Activated CD4-positive, alpha-beta T cell treated with anti-CD3 and anti-CD28 coated beads, Interleukin-2, Interleukin-4, amounts not matched to agents 100 ng/mL and 50 ng/mL, durations not matched to agents 16 hours and 8 hours (primary cell): ENCODE measurements around the gene ATP5F1A.
"Not testable (repeated sequence)": the region's sequence is repeated elsewhere in the genome, so short reads cannot be mapped to it uniquely, and the experiment has no call there.

ENCODE experiments used
- DNase-seq: peaks from one replicate; pipeline ENCODE4 v3.0.0-alpha.2; 2020; ENCODE audit warnings: low spot score

The ATP5F1A gene

DNA sequence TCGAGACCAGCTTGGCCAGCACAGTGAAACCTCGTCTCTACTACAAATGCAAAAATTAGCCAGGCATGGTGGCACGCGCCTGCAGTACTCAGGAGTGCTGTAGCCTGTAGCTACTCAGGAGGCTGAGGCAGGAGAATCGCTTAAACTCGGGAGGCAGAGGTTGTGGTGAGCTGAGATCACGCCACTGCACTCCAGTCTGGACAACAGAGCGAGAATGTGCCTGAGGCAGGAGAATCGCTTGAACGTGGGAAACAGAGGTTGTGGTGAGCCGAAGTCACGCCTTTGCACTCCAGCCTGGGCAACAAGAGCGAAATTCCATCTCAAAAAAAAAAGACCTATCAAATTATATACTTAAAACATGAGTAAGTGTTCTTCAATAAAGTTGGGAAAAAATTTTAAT is 50.7 kb downstream of the ATP5F1A start:
- DNase-seq = not testable (repeated sequence)

DNA sequence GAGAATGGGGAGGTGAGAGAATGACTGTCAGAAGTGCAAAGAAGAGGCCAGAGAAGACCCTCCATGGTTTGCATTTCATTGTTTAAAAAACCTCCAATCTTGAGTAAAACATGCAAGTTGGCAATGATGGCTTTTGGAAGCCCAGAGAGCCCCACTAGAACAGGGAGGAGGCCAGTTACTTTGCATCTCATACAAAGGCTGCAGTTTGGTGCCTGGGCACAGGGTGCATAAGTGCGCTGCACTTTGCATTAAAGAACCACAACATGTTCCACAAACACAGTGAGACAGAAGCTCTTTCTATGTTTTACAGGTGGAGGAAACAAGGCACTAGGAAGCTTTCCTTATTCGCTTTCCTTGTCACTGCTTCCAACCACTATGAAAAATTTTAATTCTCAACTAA is 51.4 kb downstream of the ATP5F1A start:
- no peak for DNase-seq

DNA sequence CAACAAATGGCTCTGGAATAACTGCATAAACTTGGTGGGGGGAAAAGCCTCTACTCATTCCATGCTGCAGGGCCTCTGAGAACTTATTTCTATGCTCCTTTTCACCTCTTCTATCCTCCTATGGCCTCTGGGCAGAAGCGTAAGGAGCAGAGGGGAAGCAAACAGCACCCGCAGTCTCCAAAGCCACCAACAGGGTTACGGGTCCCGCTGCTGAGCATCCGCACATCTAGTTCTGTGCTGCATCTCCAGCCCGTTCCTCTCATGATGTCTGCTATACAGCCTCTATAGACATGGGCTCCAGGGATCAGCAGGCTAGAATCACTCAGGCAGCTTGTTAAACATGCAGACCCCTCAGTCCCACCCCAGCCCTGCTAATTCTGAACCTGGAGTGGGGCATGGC is 52.0 kb downstream of the ATP5F1A start:
- no peak for DNase-seq

DNA sequence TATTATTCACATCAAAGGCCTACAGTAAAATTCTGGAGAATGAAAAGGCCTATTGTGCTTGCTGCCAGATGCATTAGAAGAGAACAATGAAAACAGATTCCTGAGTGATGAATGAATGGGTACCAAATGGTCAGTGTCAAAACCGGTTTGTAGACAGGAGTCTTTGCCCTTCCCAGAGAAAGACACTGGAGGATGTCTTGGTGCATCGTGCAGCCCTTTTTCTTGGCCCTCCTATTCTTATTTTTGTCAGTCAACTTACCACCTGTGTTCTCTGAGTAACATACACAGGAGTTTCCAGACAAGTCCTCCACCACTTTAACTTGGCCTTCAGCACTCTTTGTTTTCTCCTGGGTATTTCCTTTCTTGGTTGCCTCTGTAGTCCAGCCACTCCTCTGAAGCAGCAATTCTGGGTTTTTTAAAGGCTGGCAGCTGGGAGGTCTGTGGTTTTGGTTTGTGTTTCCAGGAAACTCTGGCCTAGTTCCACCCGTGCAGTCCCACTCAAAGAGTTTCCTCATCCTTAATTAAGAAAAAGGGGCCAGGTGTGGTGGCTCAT is 55.4 kb downstream of the ATP5F1A start:
- DNase-seq = peak; percentile 44

DNA sequence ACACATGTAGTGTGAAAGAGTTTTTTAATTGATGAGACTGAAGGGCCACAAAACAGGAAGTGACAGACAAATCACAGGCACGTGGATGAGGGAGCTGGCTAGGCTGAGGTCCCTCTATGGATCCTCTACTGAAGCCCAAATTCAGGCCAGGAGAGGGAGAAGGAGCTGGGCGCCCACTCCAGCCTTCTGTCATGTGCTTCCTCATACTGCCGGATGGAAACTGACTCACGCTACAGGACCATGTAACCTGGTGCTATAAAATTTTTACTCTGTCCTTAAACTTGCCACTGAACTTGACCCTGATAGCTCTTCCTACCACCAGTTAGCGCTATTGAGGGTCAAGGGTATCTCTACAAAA is 57.4 kb downstream of the ATP5F1A start:
- DNase-seq = no peak

DNA sequence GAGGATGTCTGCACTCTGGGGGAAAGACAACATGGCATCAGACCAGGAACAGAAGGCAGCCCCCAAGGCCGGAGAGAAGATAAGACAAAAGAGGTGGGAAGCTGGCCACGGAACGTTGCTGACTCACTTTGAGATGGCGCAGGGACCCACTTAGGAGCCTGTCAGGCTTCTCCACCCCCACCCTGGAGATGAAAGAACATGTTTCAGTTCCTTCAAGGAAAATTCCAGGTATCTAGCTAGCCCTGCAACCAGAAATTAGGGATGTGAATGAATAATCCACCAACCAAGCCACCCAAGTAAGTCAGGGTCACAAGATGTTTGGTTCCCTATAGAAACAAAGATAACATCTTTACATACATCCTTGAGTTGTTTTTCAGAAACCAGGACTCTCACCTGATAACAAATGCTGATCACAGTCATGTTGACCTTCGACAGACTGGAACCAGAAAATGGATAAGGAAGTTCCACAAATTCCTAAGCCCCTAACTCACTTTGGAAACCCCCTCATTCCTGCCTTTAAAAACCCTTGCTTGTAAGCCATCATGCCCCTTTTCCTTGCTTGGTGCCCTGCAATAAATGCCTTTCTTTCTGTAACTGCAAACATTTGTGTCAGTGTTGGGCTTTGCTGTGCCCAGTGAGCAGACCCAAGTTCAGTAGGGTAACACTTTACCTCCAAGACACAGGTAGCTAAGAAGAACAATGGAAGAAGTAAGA is 57.9 kb downstream of the ATP5F1A start:
- no peak for DNase-seq

DNA sequence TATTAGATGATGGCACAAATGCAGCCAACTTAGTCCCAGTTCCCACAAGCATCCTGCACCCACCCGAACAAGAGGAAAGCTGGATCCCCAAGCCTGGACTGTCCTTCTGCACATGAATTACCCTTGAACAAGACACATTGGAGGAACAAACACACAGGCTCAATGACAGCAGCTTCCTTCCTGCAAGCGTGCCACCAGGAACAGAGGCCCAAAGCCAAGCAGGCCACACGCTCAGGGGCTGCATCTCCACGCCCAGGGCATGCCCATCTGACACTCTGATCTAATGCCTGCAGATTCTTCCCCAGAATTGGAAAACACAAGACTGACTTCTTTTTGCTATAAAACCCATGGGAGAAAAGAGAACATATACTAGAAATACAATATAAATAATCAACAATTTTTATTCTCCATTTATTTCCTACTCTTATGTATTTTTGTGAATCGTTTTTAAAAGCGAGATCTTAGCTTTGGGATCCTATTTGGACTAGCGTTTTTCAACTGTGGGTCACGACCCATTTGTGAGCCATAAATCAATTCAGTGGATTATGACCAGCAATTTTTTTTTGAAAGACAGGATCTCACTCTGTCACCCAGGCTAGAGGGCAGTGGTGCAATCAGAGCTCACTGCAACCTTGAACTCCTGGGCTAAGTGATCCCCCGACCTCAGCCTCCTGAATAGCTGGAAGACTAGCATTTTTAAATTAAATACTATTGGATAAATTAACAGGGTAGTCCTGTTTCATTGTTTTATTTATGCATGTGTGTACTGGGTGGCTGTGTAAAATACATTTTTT is 60.4 kb downstream of the ATP5F1A start:
- no peak for DNase-seq

DNA sequence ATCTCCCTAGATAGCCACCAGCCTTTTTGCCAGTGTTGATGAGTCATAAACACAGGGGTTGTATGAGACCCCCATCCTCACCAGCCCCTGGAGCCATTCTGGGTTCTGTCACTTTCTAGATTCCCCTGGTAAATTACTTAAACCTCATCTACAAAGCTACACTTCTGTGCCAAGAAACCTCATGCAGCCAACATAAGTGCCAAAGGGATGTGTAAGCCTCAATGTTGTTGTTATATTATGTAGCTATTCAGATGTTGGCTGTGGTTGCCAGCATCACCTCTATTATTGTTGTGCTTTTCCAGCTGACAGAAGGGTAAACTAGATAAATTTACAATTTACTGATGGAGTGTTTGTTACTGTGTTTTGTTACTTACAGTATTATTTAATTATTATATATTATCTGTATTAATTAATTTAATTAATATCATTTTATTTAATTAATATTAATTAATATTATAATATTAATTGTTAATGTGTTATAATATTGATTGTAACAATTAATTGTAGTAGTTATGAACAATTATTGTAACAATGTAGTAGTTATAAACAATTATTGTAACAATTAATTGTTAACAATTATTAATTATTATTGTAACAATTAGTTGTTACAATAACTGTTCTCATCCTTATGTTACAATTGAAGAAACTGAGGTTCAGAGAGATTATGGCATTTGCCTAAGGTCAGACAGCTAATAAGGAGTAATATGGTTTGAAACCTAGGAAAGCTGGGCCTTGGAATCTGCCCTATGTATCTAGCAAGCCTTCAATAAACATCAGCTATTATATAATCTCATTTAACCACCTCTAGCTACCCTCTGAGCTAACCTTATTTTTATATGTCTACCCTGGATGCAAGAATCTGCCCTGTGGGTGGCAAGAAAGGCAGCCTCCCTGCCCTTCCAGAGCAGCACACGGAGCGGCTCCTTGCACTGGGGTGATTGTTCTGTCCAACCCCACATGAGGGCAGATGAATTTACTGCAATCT is 62.1 kb downstream of the ATP5F1A start:
- DNase-seq = no peak

DNA sequence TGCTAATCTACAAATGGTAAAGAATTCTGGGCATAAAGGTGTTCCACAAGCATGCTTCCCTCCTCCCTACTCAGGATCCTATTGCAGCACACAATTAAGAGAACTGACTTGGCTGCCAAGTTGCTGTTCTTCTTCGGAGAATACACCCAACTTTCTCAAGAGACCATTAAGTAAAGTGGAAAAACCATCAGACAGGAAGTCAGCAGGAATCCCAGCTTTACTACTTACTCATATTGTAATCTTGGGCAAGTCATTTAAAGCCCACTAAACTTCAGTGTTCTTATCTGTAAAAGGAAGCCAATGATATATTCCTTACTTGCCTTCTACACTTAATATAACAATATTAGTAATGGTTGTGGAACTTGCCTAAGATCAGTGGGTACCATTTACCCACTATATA is 63.9 kb downstream of the ATP5F1A start:
- no peak for DNase-seq

DNA sequence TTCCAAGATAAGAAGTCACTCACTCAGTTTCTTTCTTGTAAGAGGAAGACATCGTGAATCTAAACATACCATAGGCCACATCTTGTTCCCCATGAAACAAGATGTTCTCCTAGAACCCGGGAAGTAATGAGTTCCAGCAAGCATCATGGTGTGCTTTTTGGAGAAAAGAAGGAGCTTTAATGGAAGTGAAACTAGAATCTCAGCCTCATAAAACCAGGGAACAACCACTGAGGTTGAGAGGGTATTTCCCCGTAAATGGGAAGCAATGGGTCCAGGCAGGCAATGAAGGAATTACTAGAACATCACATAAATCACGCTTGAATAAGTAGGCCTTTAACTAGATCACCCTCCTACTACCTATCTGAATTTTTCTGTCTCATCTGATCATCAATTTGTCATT is 66.4 kb downstream of the ATP5F1A start:
- no peak for DNase-seq
